HTR-8/SVneo (cell line): ENCODE data around the gene PLTP.
"Not testable (repeated sequence)": the region's sequence is repeated elsewhere in the genome, so short reads cannot be mapped to it uniquely, and the experiment has no call there.

Source experiments
- DNase-seq: peaks from one replicate; pipeline ENCODE4 v3.0.0; 2011; ENCODE audit warnings: low spot score, mixed read lengths; ENCODE audit not compliant: insufficient read length
- FAIRE-seq: peaks from 2 replicates; lab custom pipeline; 2011; peaks lifted over from hg19 to GRCh38; lab: Jason Lieb, UNC

Gene PLTP

DNA sequence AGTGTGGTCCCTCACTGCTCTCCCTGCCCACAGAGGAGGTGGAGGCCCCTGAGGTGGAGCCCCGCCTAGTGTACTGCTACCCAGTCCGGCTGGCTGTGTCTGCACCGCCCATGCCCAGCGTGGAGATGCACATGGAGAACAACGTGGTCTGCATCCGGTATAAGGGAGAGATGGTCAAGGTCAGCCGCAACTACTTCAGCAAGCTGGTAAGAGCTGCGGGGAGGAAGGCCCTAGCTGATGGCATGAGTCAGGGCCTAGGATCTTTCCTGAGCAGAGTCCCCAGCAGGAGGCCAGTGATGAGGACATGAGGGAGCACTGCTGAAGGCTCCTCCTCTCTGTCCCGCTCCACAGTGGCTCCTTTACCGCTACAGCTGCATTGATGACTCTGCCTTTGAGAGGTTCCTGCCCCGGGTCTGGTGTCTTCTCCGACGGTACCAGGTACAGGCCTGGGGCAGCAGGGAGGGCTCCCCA, 33.8 kb upstream of the PLTP start:
- FAIRE-seq = no peak

DNA sequence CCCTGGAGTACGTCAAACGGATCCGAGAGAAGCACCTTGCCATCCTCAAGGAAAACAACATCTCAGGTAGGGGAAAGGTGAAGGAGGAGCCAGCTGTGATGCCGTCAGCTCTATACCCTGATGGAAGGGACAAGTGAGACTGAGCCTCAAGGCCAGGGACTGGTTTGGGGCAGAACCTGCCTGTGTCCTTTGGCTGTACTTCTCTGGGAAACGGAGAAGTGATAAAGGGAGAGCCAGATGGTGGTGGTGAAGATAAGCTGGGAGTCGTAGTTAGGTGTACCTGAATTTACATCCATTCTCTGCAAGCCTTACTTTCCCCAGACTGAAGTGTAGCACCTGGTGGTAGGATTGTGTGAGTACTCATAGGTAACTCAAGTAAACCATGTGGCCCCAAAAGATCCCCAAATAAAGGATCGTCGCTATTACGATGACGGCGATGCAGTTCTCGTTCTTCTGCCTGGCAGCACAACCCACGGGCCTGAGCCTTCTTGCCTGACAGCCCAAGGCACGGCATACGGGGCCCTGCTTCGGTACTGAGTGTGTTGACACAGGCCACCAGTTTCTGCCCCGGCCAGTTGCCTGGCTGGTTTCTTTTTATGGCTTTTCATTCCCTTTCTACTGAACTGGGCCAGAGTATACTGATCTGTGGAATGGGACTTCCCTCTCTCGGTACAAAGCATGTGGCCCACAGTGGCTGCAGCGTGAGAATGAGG, 33.2 kb upstream of the PLTP start:
- FAIRE-seq = no peak

More for the DNA sequence above, 33.8 kb upstream of the PLTP start:
- DNase-seq = no peak

DNA sequence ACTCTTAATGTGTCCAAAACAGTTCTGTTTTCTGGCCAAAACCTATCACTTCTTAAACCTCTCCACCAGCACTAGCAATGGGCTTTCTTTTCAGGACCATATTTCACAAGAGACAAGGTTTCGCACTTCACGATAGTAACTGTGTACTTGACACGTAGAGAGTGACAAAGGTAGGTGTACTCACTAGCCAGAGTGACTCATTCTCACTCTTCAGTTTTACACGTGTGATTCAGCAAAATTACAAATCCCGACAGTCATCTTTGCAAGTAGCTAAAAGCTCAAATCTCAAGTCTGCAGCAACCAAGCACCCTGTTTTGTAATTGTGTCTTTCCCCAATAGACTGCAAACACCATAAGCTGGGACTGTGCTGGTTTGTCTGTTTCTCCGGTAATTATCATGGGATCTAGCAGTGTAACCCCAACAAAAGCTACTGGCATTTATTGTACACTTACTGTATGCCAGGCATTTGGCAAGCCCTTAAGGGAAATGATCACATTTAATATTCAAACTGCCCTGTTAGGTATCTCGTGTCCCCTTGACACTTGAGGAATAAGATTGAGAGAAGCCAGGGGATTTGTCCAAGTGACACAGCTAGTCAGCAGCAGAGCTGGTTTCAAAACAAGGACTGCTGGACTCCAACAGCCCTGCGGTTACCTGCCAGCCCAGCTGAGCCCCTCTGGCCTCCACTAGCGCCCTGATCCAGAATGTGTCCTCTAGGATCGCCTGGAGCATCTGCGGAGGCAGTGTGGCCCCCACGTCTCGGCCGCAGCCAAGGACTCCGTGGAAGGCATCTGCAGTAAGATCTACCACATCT, 32.4 kb upstream of the PLTP start:
- DNase-seq (no peak), FAIRE-seq (no peak)

More for the DNA sequence above, 33.2 kb upstream of the PLTP start:
- no peak for DNase-seq

DNA sequence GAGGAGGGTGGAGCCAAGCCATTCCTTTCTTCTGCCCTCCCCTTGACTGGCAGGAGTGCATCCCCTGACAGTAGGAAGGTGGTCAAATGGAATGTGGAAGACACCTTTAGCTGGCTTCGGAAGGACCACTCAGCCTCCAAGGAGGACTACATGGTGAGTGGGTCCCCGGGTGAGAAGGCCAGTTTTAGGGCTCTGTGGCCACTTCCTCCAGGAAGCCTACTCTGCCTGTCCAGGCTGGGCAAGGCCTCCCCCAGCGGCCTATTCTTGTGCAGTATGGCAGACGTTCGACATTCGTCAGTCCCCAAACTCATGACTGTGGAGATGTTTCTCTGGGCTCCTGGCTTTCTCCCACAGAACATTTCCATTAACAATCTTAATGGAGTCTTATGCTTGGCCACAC, 31.7 kb upstream of the PLTP start:
- FAIRE-seq (no peak), DNase-seq (no peak)

DNA sequence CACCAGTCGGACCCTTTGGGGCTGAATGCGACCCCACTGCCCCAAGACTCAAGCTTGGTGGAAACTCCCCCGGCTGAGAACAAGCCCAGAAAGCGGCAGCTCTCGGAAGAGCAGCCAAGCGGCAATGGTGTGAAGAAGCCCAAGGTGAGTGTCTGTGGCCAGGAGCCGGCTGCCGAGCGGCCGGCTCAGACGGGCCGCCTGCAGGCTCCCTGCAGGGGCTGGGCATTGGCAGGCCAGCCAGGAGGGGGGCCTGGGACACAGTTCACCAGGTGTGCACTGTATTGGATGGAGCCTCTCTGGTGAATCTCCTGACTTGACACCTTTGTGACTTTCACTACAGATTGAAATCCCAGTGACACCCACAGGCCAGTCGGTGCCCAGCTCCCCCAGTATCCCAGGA, 28.5 kb upstream of the PLTP start:
- no peak for FAIRE-seq
- DNase-seq = no peak

DNA sequence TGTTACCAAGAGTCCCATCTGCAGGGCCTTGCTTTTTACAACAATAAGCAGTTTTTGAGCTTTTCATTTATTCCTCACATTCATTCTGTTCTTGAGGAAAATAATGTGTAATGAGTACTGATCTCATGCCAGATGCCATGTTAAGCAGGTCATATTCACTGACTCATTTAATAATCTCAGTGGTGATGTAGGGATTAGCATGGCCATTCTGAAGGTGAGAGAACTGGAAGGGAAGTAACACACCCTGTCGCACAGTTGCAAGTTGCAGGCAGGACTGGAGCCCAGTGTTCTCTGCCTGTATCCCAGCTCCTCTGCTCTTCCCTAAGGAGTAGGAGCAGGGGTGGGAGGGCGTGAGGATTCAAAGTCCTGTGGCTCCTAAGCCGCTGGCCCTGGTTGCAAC, 28.1 kb upstream of the PLTP start:
- FAIRE-seq (no peak), DNase-seq (no peak)

DNA sequence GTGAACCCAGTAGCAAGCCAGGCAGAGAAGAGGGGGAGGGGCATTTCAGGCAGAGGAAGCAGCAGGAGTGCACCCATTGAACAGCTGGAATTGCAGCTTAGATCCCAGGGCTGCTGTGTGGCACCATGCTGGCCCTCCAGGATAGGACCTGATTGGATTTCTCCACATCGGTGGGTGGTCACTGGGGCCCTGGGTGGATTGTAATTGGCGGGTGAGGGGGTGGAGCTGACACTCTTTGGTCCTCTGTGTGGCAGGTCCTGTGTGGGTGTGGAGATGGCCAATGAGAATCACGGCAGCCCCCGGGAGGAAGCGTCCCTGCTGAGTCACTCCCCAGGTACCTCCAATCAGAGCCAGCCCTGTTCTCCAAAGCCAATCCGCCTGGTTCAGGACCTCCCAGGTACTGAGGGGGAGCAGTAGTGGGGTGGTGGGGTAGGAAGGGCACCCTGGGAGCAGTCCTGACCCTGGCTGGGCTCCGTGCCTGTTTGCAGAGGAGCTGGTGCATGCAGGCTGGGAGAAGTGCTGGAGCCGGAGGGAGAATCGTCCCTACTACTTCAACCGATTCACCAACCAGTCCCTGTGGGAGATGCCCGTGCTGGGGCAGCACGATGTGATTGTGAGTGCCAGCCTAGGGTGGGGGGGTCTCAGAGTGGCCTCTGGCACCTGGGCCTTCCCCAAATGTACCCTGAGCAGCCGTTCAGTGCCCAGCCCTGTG, 26.9 kb upstream of the PLTP start:
- DNase-seq (no peak), FAIRE-seq (no peak)

DNA sequence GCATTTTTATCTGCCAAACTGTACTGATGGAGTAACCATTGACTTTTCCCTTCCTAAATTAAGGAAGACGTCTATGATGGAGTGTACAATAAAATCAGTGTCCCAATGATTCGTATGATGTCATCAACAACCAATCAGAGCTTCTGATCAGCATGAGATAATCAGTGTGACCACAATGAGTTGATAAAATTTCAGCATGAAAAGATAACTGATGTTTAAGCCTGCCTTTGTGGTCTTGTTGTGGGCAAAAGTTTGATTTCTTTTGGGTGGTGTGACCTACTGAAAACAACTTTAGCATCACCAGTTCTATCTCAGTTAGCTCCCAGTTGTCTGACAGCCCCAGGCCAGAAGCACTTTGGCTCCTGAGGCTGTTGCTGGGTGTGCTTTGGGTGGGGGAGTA, 25.8 kb upstream of the PLTP start:
- DNase-seq (no peak), FAIRE-seq (no peak)

DNA sequence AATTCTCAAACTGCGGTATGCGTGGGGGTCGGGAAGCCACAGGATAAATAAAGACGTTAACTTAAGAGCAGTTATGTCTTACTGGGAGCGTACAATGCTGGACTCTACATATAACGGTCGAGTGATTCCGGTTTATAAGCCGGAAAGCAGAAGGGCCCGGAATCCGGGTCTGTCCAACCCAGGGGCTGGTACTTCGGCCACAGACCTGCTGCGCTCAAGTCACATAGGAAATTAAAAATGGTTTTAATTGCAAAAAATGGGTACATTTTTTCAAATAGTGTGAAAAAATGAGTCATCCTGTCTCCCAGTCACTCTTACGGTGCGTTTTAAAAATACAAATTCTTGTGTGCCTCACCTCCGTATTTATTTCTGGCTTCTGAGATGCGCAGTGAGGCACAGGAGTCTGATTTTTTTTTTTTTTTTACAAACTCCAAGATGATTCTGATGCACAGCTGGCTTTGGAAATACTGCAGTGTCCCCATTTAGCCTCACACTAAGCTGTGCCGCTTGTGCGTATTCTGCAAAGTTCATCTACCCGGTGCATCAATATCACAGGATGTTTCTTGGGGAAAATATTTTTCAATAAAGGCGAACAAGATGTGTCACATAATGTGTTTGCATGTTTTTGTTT, 23.6 kb upstream of the PLTP start:
- FAIRE-seq (no peak), DNase-seq (no peak)

DNA sequence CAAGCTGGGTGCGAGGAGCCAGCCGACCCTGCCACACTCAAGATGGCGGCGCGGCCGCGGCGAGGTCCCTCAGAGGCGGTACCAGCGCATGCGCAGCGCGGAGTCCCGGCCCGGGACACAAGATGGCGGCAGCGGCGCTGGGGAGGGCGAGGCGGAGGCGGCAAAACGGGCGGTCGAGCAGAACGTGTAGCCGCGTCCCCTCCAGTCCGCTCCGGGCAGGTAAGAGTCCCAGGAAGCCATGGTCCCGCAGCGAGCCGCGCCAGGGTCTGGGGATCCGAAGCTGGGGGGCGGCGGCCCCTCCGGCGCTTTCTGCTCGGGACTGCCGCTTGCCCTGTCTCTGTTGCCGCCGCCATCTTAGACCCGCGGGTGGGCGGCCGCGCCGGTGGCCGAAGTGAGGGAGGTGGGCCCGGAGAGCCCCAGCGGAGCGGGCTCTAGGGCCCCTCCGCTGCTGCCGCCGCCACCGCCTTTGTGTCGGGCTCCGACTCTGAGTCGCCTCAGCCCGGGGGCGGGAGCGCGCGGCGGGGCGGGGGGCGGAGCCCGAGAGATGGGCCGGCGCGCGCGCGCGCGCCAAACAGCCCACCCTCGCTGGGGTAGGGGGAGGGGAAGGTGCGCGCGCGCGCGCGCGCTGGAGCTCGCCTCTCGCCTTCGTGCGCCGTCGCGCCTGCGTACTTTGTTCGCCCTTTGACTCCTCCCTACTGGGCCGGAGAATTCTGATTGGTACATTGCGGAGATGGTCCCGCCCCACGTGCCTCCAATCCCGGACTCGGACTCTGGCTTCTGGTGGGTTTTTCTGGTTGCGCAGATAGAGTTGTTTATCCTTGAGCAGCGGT, 22.8 kb upstream of the PLTP start, which contains the start of gene PCIF1:
Gene PCIF1, plus strand, starts transcription at position 98 of the 830 bp plus-strand sequence. CDS start 4,317 bp downstream, outside the sequence.
- DNase-seq = peak; percentile 100
- FAIRE-seq = peak; percentile 98

DNA sequence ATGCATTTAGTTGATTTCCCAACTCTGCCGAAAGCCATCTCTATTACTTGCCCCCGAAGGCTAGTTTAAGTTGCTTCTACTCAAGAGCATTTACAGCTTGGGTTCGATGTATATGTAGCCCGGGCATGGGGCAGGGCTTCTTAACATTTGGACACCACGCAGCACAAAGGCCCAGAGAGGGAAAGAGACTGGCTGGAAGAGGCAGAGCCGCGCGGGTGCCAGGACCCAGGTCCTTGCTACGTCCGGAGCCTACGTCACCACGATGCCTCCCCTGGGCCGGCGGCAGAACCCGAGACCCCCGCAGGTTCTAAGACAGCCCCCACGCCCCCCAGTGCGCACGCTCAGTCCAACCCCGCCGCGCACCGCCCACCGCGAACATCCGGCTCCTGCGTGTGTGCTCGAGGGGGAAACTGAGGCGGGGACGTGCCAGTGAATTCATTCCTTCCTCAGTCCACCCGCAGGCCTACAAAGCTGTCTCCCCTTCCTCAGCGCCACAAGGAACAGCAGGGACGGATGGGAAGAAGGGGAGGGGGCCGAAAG, 22.2 kb upstream of the PLTP start:
- no peak for FAIRE-seq

DNA sequence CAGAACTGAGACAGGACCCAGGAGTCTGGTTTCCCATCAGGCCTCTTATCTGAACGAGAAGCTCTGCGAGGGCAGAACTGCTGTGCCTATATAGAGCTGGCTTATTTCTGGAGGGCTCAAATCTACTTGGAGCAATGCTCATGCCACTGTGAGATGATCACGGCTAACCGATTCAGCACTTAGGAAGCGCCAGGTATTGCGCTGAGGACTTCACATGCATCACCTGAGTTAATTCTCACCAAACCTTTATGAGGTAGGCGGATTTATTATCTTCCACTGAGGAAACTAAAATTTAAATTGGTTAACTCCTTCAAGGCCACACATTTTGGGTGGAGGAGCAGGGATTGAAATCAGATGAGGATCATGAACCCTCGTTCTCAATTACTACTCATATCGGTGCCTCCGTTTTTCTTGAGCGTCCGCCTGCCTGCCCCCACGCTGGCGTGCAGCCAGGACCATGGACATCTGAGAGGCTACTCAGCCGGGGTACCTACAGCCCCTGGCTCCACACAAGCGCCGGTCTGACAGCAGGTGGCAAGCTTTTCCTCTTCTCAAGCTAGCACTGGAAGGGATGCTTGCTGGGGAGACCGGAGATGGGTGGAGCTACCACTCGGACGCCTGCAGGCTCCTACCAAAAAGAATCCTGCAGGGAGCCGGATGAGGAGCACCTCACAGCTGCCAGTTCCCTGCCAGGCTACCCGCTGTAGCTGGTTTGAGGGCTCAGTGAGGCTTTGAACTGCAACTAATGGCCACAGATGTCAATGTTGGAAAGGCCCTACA, 21.5 kb upstream of the PLTP start:
- peak; percentile 72 for FAIRE-seq
- peak; percentile 98 for DNase-seq

More for the DNA sequence above, 22.2 kb upstream of the PLTP start:
- peak; percentile 74 for DNase-seq

DNA sequence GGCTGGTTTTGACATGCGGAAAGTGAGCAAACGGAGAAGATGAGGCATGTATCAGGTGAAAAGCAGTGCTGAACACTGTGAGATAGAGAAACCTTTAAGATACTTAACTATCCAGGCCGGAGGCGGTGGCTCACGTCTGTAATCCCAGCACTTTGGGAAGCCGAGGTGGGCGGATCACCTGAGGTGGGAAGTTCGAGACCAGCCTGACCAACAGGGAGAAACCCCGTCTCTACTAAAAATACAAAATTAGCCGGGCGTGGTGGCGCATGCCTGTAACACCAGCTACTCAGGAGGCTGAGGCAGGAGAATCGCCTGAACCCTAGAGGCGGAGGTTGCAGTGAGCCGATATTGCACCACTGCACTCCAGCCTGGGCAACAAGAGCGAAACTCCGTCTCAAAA, 19.7 kb upstream of the PLTP start:
- FAIRE-seq, DNase-seq: not testable (repeated sequence)

DNA sequence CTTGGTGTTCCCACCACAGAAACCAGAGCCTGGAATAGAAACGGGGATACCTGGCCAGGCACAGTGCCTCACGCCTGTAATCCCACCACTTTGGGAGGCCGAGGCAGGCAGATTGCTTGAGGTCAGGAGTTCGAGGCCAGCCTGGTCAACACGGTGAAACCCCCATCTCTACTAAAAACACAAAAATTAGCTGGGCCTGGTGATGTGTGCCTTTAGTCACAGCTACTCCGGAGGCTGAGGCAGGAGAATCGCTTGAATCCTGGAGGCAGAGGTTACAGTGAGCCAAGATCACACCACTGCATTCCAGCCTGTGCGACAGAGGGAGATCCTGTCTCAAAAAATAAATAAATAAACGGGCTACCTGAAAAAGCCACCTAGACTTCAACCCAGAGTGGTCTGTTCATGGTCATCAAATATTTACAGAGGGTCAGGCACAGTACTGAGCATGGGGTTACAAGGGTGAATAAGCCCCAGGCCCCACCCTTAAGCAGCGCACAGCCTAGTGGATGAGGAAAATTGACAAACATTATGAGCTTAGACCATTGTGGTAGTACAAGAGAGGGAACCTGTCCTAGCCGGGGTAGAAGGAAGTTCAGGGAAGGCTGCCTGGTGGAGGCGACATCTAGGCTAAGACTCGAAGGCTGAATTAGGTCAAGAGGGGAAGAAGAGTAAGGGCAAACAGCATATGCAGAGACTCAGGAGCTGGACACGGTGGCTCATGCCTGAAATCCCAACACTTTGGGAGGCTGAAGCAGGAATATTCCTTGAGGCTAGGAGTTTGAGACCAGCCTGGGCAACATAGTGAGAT, 15.3 kb upstream of the PLTP start:
- DNase-seq (no peak), FAIRE-seq (no peak)

DNA sequence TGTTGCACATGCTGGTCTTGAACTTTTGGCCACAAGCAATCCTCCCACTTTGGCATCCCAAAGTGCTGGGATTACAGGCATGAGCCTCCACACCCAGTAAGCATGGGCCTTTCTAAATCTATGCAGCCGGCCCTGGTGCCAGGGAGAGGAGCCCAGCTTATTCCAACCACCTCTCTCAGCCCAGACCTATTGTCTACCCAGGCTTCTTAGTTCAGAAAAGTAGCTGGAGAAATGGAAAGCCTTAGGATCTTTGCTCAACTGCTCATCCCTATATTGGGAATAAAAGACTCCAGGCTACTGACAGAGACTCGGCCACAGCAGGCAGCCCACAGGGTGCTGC, 14.7 kb upstream of the PLTP start:
- no peak for DNase-seq
- FAIRE-seq = no peak

DNA sequence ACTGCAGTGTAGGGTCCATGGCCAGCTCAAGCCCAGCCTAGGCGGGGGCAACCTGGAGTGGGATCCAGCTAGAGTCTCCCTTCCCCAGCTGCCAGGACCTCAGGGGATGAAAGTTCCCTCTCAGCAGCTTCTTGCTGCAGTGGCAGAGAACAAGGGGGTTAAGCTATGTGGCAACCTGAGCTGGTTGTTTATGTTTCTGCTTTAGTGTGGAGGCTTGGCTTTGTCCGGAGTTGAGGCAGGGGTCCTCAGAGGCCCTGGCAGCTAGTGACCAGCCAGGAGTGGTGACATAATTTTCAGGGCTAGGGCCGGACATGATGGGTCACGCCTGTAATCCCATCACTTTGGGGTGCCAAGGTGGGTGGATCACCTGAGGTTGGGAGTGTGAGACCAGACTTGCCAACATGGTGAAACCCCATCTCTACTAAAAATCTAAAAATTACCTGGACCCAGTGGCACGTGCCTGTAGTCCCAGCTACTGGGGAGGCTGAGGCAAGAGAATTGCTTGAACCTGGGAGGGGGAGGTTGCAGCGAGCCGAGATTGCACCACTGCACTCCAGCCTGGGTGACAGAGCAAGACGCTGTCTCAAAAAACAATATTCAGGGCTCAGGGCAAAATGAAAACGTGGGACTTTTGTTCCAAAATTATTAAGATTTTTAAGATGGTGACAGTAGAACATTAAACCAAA, 14.0 kb upstream of the PLTP start:
- FAIRE-seq = no peak
- DNase-seq = no peak
